Chondrocyte (in vitro differentiated cells): ENCODE data around the gene SCML1. TPM values are rescaled to one million over a fixed set of nuclear protein-coding genes. Genes with fewer than 3 reads are reported as not detected.
A peak's percentile ranks its signal among the peaks of the same experiment; 100 is the strongest.

Source experiments
- DNase-seq: peaks from one replicate; pipeline ENCODE4 v3.0.0; 2021; ENCODE audit warnings: mixed read lengths, low spot score
- H3K27ac Mint-ChIP-seq: one replicate; pipeline ENCODE4 v1.8.0; 2021; ENCODE audit warnings: mild to moderate bottlenecking, moderate library complexity, mixed read lengths; ENCODE audit not compliant: unreplicated experiment
- H3K27me3 Mint-ChIP-seq: 2 replicates; pipeline ENCODE4 v1.8.0; 2021; ENCODE audit warnings: low read depth, mixed read lengths
- H3K36me3 Mint-ChIP-seq: 2 replicates; pipeline ENCODE4 v1.8.0; 2021; ENCODE audit warnings: low read depth, mixed read lengths
- H3K4me1 Mint-ChIP-seq: 2 replicates; pipeline ENCODE4 v1.8.0; 2021; ENCODE audit warnings: low read depth, mild to moderate bottlenecking, mixed read lengths
- H3K4me3 Mint-ChIP-seq: one replicate; pipeline ENCODE4 v1.8.0; 2021; ENCODE audit warnings: mild to moderate bottlenecking, moderate library complexity, mixed read lengths; ENCODE audit not compliant: unreplicated experiment
- H3K9me3 Mint-ChIP-seq: 2 replicates; pipeline ENCODE4 v1.8.0; 2021; ENCODE audit warnings: low read depth, mixed read lengths
- long read RNA-seq: library from polyadenylated mRNA; stranded (forward); transcript quantifications from one replicate; pipeline ENCODE4 v2.0.0, GENCODE V29; 2021
- total RNA-seq: library from RNA; stranded (reverse); gene quantifications from 3 replicates; pipeline ENCODE4 v1.2.1, GENCODE V29; 2021
- TF ChIP-seq, protein P1 (sequence below): fragments of 200-600 bp; sonication (generic); IDR thresholded peaks from 2 replicates; pipeline ENCODE4 v1.5.0; 2021; ENCODE audit warnings: antibody characterized with exemption, mild to moderate bottlenecking, moderate library complexity

The SCML1 gene, protein sequence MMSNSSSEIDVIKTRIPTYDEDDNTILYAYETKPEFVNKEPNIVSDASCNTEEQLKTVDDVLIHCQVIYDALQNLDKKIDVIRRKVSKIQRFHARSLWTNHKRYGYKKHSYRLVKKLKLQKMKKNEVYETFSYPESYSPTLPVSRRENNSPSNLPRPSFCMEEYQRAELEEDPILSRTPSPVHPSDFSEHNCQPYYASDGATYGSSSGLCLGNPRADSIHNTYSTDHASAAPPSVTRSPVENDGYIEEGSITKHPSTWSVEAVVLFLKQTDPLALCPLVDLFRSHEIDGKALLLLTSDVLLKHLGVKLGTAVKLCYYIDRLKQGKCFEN
- 8.4 to 9.4 TPM (median 8.7 TPM) in 3 replicates for total RNA-seq
- long read RNA-seq, transcript SCML1-204 (6 exons, 2,704 nt): minor isoform, 6 of 21 reads
- long read RNA-seq, transcript SCML1-203 (6 exons, 2,679 nt): major isoform, 10 of 21 reads
- long read RNA-seq, partial matches to known transcripts: 0 of 21 reads
- long read RNA-seq, other reads (novel, unspliced or antisense): 4 of 21 reads

DNA sequence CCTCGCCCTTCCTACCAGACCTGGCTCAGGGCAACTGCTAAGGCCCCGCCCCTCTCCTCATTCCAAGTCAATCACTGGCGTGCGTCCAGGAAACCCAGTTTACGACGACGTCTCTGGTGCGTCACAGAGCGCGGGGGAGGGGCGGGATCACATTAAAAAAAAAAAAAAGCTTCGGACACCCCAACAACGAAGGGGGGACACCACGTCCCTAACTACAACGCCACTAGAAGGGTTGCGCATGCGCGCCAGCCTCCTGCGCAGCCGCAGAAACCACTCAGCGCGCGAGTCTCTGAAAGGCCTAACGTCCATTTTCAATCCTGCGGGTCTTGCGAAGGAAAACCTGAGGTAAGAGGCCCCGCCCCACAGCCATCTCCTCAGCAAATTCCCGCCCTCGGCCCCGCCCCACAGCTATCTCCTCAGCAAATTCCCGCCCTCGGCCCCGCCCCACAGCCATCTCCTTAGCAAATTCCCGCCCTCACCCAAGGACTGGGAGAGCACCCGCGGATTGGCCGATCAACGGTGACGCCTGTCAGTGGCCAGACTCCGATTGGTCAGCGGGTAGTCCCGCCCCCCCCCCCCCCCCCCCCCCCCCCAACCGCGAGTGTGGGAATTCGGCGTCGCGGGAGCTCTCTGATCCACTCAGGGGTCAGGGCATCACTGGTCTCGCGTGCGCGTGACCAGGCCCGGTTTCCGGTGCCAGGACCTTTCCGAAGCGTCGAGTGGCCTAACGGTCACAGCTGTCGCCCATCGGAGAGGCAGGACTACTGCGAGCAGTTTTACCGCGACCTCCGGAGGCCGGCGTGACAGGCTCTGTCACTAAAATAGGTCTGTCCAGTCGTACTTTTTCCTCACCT, at the start of gene SCML1:
SCML1 (plus strand) TSS at position 638 of the 854 bp plus-strand sequence. CDS start 6,694 bp downstream, outside the sequence.
- peaks cover 17% of the 10 kb centered on the region for H3K4me1 Mint-ChIP-seq
- TF ChIP-seq, protein P1, sequence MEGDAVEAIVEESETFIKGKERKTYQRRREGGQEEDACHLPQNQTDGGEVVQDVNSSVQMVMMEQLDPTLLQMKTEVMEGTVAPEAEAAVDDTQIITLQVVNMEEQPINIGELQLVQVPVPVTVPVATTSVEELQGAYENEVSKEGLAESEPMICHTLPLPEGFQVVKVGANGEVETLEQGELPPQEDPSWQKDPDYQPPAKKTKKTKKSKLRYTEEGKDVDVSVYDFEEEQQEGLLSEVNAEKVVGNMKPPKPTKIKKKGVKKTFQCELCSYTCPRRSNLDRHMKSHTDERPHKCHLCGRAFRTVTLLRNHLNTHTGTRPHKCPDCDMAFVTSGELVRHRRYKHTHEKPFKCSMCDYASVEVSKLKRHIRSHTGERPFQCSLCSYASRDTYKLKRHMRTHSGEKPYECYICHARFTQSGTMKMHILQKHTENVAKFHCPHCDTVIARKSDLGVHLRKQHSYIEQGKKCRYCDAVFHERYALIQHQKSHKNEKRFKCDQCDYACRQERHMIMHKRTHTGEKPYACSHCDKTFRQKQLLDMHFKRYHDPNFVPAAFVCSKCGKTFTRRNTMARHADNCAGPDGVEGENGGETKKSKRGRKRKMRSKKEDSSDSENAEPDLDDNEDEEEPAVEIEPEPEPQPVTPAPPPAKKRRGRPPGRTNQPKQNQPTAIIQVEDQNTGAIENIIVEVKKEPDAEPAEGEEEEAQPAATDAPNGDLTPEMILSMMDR: peak; percentile 4
- H3K36me3 Mint-ChIP-seq: peaks cover 2% of the 10 kb centered on the region
- peak within 1 kb of the TSS; percentile 79 for H3K4me3 Mint-ChIP-seq
- H3K9me3 Mint-ChIP-seq: no peaks in the 10 kb centered on the region
- peak within 1 kb of the TSS; percentile 94 for H3K27ac Mint-ChIP-seq
- peak; percentile 97 for DNase-seq
- no peaks in the 10 kb centered on the region for H3K27me3 Mint-ChIP-seq

DNA sequence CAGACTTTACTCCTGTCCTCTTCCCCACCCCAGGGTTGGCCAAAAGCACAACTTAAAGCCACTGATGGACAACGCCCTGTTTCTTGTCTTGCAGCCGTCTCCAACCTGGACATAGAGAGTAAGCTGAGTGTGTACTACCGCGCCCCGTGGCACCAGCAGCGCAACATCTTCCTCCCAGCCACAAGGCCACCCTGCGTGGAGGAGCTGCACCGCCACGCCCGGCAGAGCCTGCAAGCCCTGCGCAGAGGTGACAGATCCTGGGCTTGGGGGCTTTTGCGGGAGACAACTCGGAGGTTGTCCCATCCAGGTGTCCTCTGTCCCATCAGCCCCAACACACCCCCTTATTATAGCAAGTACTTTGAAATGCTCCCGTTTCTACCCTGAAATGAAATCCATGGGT, 49.6 kb upstream of the SCML1 start:
- no peak overlapping the region for H3K27ac Mint-ChIP-seq
- H3K36me3 Mint-ChIP-seq: no peaks in the 10 kb centered on the region
- H3K4me1 Mint-ChIP-seq: peaks cover 9% of the 10 kb centered on the region
- no peak for DNase-seq
- H3K9me3 Mint-ChIP-seq: no peaks in the 10 kb centered on the region
- H3K4me3 Mint-ChIP-seq: no peak overlapping the region
- TF ChIP-seq, protein P1: no peak
- H3K27me3 Mint-ChIP-seq: no peaks in the 10 kb centered on the region

DNA sequence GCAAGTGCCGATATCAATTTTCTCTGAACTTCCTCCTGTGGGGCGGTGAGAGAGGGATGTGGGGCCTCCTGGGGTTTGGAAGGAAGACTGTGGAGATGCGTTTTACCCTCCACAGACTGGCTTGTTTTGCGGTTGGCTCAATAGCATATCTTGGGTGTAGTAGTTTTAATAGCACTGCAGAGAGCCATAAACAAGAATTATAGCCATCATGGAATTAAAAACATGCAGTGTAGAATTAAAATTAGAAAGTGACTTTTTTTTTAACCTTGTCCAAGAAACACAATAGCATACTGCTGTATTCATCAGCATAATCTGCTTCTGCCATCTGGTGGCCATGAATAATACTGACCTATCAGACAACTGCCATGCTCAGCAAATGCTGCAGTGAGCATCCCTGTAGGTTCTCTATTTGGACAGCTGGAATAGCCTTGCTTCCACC, 47.3 kb upstream of the SCML1 start:
- Mint-ChIP-seq H3K4me3 (peak overlapping the region; percentile 31), H3K36me3 (no peaks in the 10 kb centered on the region), H3K4me1 (peaks cover 8% of the 10 kb centered on the region), H3K9me3 (no peaks in the 10 kb centered on the region), H3K27me3 (no peaks in the 10 kb centered on the region), H3K27ac (peak overlapping the region; percentile 59)
- TF ChIP-seq, protein P1: peak; percentile 95
- no peak for DNase-seq

DNA sequence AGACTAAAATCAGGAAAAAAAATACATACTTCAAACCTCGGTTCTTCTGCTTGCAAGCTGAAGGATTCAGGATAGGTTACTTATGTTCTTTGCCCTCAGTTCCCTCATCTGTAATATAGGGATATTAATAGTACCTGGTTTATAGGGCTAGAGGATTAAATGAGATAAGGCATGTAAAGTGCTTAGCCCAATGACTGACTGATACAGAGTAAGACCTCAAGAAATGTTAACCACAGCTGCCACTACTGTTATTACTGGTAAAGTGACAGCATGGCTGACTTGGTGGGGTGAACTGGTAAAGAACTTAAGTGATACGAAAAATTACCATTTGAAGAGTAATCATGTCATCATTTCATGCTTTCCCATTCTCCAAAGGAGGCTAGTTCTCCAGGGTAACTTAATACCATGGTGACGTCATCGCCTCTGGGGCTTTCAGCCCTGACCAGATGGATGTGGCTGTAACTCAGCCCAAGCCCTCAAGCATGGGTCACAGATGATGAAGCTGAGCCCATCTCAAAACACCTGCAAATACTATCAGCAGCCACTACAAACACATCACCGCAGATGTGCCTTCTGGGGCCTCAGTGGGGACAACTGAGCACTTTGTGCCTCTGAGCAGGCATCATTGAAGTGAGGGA, 44.5 kb upstream of the SCML1 start:
- no peaks in the 10 kb centered on the region for H3K9me3 Mint-ChIP-seq
- no peak for DNase-seq
- peaks cover 8% of the 10 kb centered on the region for H3K4me1 Mint-ChIP-seq
- H3K27me3 Mint-ChIP-seq: no peaks in the 10 kb centered on the region
- H3K4me3 Mint-ChIP-seq: no peak overlapping the region
- no peak overlapping the region for H3K27ac Mint-ChIP-seq
- TF ChIP-seq, protein P1: no peak
- H3K36me3 Mint-ChIP-seq: peaks cover 8% of the 10 kb centered on the region
